Activated T-helper 2 cell treated with anti-CD3 and anti-CD28 coated beads, Interferon-gamma antibody, Interleukin-2, Interleukin-4, amounts not matched to agents 10 μg/mL and 5 μg/mL and 100 μg/mL, durations not matched to agents 14 hours and 24 hours and 36 hours (primary cell): ENCODE data around the gene ZC3H18. TPM values are rescaled to one million over a fixed set of nuclear protein-coding genes. Genes with fewer than 3 reads are reported as not detected.
A peak's percentile ranks its signal among the peaks of the same experiment; 100 is the strongest.

Experiments used
- DNase-seq: peaks from one replicate; pipeline ENCODE4 v3.0.0; 2021; ENCODE audit warnings: low spot score
- H3K27ac Mint-ChIP-seq: one replicate; pipeline ENCODE4 v1.8.0; 2021; ENCODE audit warnings: mixed read lengths
- H3K27me3 Mint-ChIP-seq: one replicate; pipeline ENCODE4 v1.8.0; 2021; ENCODE audit warnings: low read depth, mixed read lengths
- H3K36me3 Mint-ChIP-seq: one replicate; pipeline ENCODE4 v1.8.0; 2021; ENCODE audit warnings: low read depth, mixed read lengths
- H3K4me1 Mint-ChIP-seq: one replicate; pipeline ENCODE4 v1.8.0; 2021; ENCODE audit warnings: low read depth, mixed read lengths
- H3K4me3 Mint-ChIP-seq: one replicate; pipeline ENCODE4 v1.8.0; 2021; ENCODE audit warnings: low read depth, mild to moderate bottlenecking, moderate library complexity, mixed read lengths
- H3K9me3 Mint-ChIP-seq: one replicate; pipeline ENCODE4 v1.8.0; 2021; ENCODE audit warnings: mixed read lengths
- intact Hi-C: fragments of 100-400 bp; cut with micrococcal nuclease; formaldehyde crosslinking; loops from one replicate; pipeline ENCODE4 v1.15.1; 2023
- total RNA-seq: library from RNA; stranded (reverse); gene quantifications from 2 replicates; pipeline ENCODE4 v1.2.3, GENCODE V29; 2022

The ZC3H18 gene
- total RNA-seq, 1 donor from 2014 or later = 93.9 TPM

DNA sequence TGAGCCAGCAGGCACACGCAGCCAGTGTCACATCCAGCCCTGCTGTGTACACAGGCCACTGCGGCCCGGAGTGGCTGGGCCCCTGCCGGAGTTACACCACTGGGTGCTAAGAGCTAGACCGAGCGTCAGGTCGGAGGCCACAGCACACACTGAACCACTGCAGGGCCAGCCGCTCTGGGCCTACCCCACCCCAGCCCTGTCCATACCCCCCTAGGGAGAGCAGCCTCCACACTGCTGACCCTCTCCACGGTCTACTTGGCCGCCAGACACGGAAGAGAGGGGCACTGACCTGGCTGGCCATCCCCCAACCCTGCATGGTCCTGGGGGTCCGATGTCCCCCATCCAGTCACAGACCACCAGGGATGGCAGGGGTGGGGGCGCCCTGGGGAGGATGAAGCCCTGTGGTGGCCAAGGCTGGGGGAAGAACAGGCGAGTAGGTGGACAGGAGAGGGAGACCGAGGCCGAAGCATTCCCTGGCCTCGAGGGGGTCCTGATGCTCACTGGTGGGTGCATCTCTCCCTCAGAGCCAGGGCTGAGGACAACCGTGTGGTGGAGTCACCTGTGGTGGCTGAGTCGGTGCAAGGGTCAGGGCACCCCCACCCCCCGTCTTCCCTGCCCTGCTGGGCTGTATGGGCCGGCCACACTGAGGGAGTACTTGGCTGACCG lies 34.9 kb upstream of the ZC3H18 start:
- Mint-ChIP-seq H3K4me3 (peak overlapping the region; percentile 78), H3K27me3 (peaks cover 6% of the 10 kb centered on the region), H3K4me1 (peaks cover 3% of the 10 kb centered on the region), H3K27ac (peak overlapping the region; percentile 70), H3K36me3 (peaks cover 10% of the 10 kb centered on the region), H3K9me3 (no peaks in the 10 kb centered on the region)
- no peak for DNase-seq
- intact Hi-C loops = loop anchor here (2.0 kb wide), 2 partner anchors 81 to 93 kb away; no protein-coding TSS in a partner anchor

DNA sequence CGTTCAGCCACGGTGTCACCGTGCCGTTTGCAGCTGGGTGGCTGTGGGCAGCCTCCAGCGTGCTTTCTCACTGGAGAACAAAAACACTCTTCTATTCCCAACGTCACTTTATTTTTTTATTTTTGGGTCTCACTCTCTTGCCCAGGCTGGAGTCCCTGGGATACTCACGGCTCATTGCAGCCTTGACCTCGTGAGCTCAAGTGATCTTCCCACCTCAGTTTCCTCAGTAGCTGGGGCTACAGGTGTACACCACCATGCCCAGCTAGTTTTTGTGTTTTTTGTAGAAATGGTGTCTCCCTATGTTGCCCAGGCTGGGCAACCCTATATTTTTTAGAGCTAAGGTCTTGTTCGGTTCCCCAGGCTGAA lies 34.4 kb upstream of the ZC3H18 start:
- Mint-ChIP-seq H3K27me3 (peaks cover 6% of the 10 kb centered on the region), H3K36me3 (peaks cover 10% of the 10 kb centered on the region), H3K4me3 (peak overlapping the region; percentile 78), H3K27ac (peak overlapping the region; percentile 70), H3K4me1 (peaks cover 3% of the 10 kb centered on the region), H3K9me3 (no peaks in the 10 kb centered on the region)
- intact Hi-C loops = loop anchor here (2.0 kb wide), 2 partner anchors 81 to 93 kb away; no protein-coding TSS in a partner anchor
- no peak for DNase-seq

DNA sequence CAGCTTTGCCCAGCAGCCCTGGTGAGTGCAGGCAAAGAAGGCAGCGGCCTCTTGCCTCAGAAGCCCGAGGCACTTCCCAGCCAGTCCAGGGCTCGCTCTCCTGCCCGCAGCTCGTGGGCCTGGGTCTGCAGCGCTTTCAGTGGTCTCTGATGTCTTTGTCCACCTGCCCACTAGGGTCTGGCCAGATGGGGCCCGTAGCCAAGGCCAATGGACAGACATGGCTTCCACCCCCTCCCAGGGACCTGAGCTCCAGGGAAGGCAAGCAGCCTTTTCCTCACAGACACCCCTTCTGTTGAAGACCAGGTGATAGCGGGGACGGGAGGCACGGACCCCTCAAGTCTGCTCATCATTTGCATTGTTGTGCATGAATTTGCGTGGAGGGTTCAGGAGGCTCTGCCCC lies 33.7 kb upstream of the ZC3H18 start:
- H3K4me3 Mint-ChIP-seq = peak overlapping the region; percentile 78
- intact Hi-C loops = no loop called here

DNA sequence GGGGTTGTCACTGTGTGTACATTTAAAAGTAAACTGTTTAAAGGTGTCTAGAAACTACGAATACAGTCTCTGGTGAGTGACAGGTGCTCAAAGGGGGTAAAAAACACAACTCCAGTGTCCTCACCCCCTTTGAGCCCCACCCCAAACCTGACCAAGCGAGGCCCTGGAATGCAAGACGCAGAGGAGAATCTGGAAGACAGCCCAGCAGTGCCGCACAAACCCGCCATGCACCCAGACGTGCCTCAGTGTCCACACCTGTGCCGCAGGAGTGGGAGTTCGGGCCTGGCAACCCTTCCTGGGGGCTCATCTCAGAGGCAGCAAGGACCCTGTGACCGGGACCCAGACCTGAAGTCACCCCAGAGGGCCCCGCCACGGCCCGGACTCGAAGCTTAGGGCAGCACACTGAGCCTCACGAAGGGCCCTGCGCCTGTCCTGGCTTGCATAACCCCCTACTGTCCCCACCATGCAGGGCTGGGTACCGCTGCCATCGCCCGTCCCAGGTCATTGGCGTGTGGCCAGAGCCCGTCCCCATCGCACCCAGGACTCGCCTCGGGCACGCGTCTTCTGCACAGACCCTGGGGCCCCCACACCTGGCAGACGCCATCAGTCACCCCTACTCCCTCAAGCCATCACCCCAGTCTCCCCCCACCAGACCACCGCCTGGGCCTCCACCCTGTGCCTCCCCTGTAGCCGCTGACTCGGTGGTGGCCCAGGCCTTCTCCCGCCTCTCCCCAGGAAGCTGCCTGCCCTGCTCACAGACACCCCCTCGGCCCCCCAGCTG lies 33.0 kb upstream of the ZC3H18 start:
- Mint-ChIP-seq H3K4me1 (peaks cover 3% of the 10 kb centered on the region), H3K4me3 (no peak overlapping the region), H3K36me3 (peaks cover 10% of the 10 kb centered on the region), H3K27me3 (peaks cover 6% of the 10 kb centered on the region), H3K27ac (no peak overlapping the region), H3K9me3 (no peaks in the 10 kb centered on the region)
- intact Hi-C loops = no loop called here
- no peak for DNase-seq

More for the DNA sequence above, 33.7 kb upstream of the ZC3H18 start:
- Mint-ChIP-seq H3K27me3 (peaks cover 6% of the 10 kb centered on the region), H3K9me3 (no peaks in the 10 kb centered on the region), H3K36me3 (peaks cover 10% of the 10 kb centered on the region), H3K27ac (no peak overlapping the region), H3K4me1 (peaks cover 3% of the 10 kb centered on the region)
- no peak for DNase-seq

DNA sequence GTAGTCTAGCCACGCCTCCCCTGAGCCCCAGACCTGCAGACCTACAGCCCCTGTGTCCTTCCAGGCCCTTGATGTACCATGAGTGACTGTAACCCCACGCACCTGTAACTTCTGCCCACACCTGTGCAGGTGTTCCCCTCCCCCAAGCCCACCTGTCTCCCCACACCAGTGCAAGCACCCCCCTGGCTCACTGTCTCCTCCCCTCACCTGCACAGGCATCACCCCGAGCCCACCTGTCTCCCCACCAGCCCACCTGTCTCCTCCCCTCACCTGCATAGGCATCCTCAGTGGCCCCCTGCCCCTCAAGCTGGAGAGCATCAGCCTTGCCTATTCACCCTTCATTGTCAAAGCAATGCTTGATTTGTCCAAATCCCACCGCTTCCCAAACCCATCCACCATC lies 32.3 kb upstream of the ZC3H18 start:
- intact Hi-C loops = no loop called here
- peaks cover 3% of the 10 kb centered on the region for H3K4me1 Mint-ChIP-seq

DNA sequence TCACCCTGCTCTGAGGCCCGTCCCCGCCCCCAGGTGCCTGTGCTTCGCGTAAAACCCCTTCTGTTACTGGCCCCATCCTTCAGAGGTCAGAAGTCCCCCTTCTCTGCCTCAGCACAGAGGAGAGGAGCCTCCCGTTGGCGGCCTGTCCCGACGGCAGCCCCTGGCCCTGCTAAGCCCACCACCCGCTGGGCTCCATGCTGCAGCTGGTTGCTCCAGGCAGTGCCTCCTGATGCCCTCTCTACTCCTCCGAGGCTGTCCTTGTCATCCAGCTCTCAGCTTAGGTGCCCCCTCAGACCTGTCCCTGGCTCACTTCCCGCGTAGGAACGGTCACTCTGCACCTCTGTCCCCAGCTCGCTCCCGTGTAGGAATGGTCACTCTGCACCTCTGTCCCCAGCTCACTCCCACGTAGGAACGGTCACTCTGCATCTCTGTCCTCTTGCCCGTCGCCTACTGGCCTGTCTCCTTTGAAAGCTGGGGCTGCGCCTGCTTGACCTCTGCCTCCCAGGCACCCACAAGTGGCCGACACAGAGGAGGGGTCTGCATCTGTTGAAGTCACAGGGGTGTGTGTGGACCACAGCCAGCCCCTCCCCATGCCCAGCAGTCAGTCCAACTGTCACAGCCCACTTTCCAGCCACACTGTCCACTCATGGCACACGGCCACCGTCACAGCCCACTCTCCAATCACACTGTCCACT lies 31.7 kb upstream of the ZC3H18 start:
- no peak overlapping the region for H3K4me3 Mint-ChIP-seq
- peaks cover 8% of the 10 kb centered on the region for H3K9me3 Mint-ChIP-seq
- H3K27ac Mint-ChIP-seq = no peak overlapping the region
- peaks cover 3% of the 10 kb centered on the region for H3K4me1 Mint-ChIP-seq
- DNase-seq = no peak
- intact Hi-C loops = no loop called here
- peaks cover 13% of the 10 kb centered on the region for H3K36me3 Mint-ChIP-seq
- peaks cover 6% of the 10 kb centered on the region for H3K27me3 Mint-ChIP-seq

More for the DNA sequence above, 32.3 kb upstream of the ZC3H18 start:
- no peak overlapping the region for H3K4me3 Mint-ChIP-seq
- no peak for DNase-seq
- no peak overlapping the region for H3K27ac Mint-ChIP-seq
- peaks cover 6% of the 10 kb centered on the region for H3K27me3 Mint-ChIP-seq
- H3K36me3 Mint-ChIP-seq = peaks cover 10% of the 10 kb centered on the region
- H3K9me3 Mint-ChIP-seq = peaks cover 2% of the 10 kb centered on the region

DNA sequence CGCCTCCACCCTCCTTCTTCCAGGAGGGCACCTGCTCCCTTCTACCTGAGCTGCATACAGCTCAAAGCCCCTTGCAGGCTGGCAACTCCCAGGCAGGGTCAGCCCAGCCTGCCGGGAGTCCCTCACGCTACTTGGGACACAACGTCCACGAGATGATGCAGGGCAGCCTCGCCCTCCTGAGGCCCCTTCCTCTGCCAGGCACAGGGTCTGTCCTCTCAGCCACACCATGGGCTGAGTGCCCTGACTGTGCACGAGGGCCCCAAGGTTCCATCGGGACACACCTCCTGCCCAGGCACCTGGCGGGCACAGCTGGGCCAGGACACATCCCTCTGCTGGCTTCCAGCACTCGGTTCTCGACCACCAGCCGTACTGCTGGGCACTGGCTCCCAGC lies 30.9 kb upstream of the ZC3H18 start:
- intact Hi-C loops = no loop called here
- Mint-ChIP-seq H3K4me3 (no peak overlapping the region), H3K9me3 (peaks cover 12% of the 10 kb centered on the region), H3K27me3 (peaks cover 6% of the 10 kb centered on the region), H3K27ac (no peak overlapping the region), H3K4me1 (peaks cover 3% of the 10 kb centered on the region), H3K36me3 (peaks cover 16% of the 10 kb centered on the region)
- no peak for DNase-seq

DNA sequence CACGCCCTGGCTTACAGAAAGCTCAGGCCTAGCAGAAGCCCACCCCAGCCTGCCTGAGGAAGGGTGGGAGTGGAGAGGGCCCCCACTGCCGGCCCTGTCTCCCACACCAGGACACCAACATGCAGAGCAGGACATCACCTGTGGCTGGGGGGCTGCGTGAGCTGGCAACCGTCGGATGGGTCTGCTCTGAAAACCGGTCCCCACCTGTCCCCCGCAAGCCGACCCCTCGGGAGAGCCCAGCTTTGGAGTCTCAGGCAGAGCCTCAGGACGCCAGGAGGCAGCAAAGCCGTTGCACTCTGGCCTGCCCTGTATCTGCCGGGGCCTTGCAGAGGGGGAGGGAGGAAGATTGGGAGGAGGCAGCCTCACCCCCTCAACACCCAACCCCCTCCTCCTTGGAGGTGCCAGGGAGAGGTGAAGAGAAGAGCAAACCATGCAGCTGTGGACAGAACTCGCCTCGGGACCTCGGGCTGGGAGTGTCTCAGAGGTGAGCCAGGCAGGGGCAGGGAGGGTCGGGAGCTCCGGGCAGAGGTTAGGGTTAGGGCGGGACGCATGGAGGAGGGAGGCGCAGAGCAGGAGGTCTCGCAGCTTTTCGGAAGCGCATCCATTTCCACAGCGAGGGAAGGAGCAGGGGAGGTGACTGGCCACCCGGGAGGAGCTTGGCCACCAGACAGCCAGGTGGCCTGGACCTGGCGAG lies 30.4 kb upstream of the ZC3H18 start:
- H3K36me3 Mint-ChIP-seq = peaks cover 16% of the 10 kb centered on the region
- intact Hi-C loops = no loop called here

DNA sequence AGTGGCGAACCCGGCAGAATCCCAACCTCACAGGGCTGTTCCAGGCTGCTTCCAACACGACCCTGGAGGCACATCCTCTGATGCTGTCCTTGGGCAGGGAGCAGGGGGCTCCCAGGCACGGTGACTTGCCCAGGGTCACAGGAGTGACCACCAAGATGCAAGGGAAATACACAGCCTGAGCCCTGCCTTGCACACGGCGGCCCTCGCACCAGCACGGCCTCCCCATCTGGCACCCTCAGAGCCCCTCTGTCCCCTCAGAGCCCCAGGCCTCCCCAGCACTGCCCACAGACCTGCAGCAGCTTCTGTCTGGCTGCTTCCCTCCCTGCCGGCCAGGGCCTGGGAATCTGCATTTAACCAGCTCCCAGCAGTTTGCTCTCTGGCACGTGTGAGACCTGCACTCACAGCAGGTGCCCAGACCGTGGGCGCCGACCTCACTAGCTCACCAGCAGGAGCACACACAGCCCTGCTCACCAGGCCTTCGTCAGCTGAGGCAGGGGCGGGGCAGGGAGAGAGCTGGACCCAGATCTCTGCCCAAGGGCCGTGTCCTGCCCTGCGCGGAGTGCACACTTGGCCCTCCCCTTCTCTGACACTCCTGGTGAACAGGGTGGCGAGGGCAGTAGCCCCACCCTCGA lies 29.7 kb upstream of the ZC3H18 start:
- Mint-ChIP-seq H3K36me3 (peaks cover 12% of the 10 kb centered on the region), H3K4me1 (peaks cover 3% of the 10 kb centered on the region), H3K4me3 (no peak overlapping the region), H3K27me3 (peaks cover 7% of the 10 kb centered on the region), H3K27ac (no peak overlapping the region), H3K9me3 (peaks cover 12% of the 10 kb centered on the region)
- intact Hi-C loops = no loop called here
- no peak for DNase-seq

More for the DNA sequence above, 30.4 kb upstream of the ZC3H18 start:
- no peak for DNase-seq
- H3K27ac Mint-ChIP-seq = no peak overlapping the region
- peaks cover 6% of the 10 kb centered on the region for H3K27me3 Mint-ChIP-seq
- no peak overlapping the region for H3K4me3 Mint-ChIP-seq
- peaks cover 3% of the 10 kb centered on the region for H3K4me1 Mint-ChIP-seq
- H3K9me3 Mint-ChIP-seq = peaks cover 12% of the 10 kb centered on the region

DNA sequence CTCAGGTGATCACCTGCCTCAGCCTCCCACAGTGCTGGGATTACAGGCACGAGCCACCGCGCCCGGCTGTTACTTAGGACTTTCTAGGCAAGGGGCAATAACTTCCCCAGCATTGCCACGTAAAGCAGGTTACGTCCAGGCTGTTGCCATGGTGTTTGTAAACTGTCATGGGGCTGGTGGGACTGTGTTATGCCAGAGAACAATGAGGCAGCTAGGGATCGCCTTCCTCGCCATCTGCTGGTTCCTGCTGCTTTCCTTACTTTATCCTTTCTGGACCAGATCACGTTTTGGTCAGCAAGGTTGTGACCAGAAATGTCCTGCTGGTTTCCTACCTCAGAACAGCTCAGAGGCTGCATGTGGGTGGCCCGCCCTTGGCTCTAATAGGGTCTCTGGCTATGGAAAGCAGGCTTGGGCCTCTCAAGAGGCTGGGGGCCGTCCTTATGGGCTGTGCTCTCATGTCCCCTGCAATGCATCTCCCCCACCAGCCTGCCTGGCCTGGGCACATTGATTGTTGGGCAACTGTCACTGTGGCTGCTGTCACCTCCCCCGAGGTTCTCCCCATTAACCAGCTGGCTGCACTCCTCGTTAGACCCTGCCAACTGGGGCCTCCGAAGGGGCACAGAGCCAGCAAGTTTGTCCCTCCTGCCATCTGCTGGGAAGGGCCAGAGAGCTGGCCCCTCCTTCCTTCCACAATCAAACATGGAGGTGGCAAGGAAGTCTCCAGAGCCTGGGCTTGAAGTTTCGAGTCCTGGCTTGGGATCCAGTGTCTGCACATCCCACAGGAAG lies 28.2 kb upstream of the ZC3H18 start:
- Mint-ChIP-seq H3K4me3 (no peak overlapping the region), H3K27ac (no peak overlapping the region), H3K9me3 (peaks cover 12% of the 10 kb centered on the region), H3K27me3 (peaks cover 9% of the 10 kb centered on the region), H3K4me1 (no peaks in the 10 kb centered on the region), H3K36me3 (peaks cover 6% of the 10 kb centered on the region)
- DNase-seq = no peak
- intact Hi-C loops = no loop called here

DNA sequence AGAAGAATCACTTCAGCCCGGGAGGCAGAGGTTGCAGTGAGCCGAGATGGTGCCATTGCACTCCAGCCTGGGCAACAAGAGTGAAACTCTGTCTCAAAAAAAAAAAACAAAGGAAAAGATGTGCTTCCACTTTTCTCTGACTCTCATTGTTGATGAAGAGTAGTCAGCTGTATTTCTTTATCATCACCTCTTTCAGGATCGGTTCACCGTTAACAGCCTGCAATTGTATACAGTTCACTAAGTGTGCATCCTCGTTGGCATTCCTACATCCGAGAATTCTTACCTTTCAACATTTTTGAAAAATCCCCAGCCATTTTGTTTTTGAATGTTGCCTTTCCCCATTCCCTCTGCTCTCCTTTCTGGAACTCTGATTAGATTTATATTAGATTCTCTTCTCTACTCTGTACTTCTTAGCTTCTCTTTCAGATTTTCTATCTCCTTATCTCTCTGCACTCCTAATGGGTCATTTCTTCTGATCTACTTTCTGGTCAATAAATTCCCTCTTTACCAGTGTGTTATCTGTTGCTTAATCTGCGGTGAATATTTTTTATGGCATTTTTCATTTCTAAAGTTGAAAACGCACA lies 26.9 kb upstream of the ZC3H18 start:
- H3K27ac Mint-ChIP-seq = no peak overlapping the region
- H3K9me3 Mint-ChIP-seq = peaks cover 12% of the 10 kb centered on the region
- peaks cover 6% of the 10 kb centered on the region for H3K36me3 Mint-ChIP-seq
- H3K4me3 Mint-ChIP-seq = no peak overlapping the region
- H3K27me3 Mint-ChIP-seq = peaks cover 9% of the 10 kb centered on the region
- intact Hi-C loops = no loop called here
- no peaks in the 10 kb centered on the region for H3K4me1 Mint-ChIP-seq
- DNase-seq = no peak
